HG02588 (cell line): ENCODE results near the gene KSR1.
A peak's percentile ranks its signal among the peaks of the same experiment; 100 is the strongest.

Experiments
- ATAC-seq: cut with Tn5 transposase; IDR thresholded peaks from one replicate; pipeline ENCODE4 v1.9.1; 2021; ENCODE audit warnings: mild to moderate bottlenecking, moderate library complexity; ENCODE audit not compliant: unreplicated experiment

KSR1 gene

DNA sequence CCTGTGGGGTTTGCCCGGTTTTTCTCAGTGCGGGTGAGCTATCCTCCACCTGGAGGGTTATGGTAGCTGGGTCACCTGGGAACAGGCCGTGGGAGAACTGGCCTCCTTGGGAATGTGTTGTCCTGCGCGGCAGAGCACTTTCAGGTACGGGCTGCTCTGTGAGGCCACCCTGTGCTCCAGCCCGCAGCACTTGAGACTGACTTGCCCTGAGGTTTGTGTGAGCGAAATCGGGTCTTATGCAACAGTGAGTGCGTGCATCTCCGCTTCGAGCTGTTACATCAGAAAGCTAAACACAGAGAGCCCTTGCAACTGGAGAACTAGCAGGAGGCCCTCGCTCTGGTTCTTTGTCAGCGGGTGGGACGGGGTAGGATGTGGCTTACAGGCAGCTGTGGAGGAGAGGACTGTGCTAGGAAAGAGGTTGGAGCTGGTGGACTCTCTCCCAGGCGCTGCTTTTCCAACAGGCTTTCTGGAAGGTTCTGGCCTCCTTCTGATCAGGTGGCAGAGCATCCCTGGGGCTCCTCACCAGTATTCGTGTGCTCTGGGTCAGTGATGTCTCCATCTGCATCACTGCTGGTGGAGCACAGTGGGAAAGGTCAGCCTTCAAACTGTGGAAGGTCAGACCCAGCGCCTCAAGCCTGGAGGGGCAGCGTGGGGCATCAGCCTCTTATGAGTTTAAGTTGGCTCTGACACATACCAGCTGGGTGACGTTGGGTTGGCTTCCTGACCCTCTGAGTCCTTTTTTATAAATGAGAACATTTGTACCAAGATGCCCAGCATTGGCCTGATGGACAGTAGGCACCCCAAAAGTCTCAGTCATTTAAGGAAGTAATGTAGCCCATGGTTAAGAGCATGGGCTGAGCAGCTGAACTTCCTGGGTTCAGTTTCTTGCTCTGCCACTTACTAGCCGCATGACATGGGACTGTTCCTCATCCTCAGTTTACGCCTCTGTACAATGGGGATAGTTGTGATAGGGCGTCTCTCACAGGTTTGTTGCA lies 76.3 kb downstream of the KSR1 start:
- no peak for ATAC-seq

DNA sequence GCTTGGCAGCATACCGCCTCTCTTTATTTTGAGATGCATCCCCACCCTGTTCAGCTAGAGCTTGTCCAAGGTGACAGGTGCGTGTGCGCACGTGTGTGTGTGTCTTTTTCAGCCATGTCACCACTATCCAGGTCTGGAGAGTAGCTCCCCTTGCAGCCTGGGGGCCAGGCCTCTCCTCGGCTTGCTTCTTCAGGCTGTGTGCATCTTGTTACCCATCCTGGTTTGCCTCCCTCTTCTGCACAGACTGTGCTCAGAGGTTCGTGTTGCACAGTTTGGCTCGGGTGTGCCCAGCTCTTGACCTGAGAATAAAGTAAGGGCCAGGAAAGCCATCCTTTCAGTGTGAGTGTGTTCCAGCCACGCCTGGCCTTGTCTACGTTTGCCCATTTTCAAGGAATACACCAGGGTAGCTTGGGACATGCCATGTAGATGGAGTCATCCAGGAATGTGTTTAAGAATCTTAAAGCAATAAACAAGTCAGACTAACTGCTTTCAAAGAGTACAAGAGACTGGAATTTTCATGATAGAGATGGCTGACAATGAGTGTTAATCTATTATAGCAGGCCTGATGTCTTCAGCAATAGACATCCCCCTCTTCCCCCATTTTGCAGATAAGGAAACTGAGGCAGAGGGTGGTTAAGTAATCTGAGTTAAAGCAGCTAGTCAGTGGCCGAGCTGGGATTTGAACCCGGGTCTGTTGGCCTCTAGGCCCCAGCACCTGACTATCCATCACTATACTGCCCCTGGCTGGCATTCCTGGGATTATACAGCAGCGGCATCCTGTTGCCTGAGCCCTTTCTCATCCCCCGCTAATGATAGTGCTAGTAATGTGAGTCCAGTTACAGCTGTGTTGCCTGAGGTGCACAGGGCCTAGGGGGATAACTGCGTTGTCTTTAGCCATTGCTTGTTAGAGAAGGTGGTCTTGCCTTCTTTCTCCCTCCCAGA lies 77.9 kb downstream of the KSR1 start:
- no peak for ATAC-seq

- ATAC-seq = no peak
Observed at GRCh38 chr17:27535178-27535928, 79.1 kb downstream of the KSR1 start.

GRCh38 chr17:27535975-27536374 lies 79.7 kb downstream of the KSR1 start:
- no peak for ATAC-seq

GRCh38 chr17:27536781-27537180 lies 80.5 kb downstream of the KSR1 start:
- ATAC-seq = no peak

GRCh38 chr17:27538156-27538955 lies 82.1 kb downstream of the KSR1 start:
- ATAC-seq = no peak

GRCh38 chr17:27539152-27539551 lies 82.9 kb downstream of the KSR1 start:
- no peak for ATAC-seq

- no peak for ATAC-seq
Observed at GRCh38 chr17:27539794-27540317, 83.6 kb downstream of the KSR1 start.

DNA sequence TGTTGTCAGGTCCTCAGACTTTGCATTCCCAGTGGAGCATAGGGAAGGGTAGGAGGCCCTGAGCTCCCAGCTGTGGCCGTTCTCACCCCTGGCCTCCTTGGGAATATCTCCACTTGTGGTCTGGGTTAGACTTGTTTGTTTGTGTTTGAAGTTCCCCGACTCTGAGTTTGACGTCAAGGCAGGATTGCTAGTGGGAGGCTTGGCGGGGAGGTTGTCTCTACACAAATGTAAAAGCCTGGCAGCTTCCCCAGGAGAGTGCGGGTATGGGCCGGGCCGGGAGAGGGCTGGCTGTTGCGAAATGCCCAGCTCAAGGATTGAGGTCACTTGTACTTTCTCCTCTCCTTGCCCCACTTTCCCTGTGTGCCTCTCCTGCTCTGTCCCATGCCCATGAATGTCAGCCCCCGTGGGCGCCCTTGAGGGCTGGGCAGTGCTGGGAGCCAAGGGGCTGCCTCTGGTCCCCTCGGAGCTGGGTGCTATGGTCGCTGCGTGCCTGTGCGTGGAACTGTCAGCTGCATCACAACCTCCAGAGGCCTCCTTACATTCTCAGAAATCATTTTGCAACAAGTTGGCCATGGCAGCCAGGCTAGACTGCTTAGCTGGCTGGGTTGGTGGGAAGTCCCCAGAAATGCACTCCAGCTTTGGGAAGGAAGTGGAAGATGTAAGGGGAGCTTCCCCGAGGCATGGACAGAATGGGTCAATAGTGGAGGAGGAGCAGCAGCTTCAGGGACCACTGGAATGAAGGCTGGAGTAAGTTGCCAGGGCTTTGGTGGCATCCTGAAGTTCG lies 84.3 kb downstream of the KSR1 start:
- no peak for ATAC-seq

DNA sequence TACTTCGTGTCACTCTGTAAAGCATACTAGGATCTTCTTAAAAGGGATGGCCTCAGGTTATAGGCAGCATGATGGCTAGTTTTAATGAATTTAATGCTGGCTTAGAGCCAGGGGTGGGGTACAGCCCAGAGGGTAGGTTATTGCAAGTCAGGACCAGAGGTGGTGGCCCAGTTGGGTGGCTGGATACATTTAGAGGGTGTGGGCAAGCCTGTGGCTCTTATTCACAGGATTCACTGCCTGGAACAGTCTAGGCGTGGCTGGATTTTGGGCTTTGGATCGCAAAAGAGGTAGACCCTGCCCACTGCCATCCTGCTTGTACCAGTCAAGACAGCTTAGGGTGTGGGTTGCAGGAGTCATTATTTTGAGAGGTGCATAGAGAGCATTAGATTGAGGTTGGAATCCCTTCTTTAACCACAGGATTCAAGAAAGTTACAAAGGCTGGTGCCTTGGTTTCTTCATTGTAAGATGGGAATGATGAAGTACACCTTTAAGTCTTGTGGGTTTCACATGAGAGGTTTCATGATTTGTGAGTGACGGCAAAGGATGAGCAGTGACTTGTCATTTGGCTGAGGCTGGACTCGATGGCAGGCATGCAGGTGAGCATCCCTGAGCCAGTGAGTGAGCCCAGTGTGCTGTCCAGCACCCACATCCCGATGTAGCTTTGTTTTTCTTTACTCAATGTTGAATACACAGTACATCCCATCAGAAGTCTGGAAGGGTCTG lies 85.2 kb downstream of the KSR1 start:
- ATAC-seq = no peak

GRCh38 chr17:27542841-27543463 lies 86.7 kb downstream of the KSR1 start:
- no peak for ATAC-seq

GRCh38 chr17:27543464-27543856 lies 87.2 kb downstream of the KSR1 start:
- no peak for ATAC-seq

GRCh38 chr17:27543958-27544349 lies 87.7 kb downstream of the KSR1 start:
- ATAC-seq = no peak

DNA sequence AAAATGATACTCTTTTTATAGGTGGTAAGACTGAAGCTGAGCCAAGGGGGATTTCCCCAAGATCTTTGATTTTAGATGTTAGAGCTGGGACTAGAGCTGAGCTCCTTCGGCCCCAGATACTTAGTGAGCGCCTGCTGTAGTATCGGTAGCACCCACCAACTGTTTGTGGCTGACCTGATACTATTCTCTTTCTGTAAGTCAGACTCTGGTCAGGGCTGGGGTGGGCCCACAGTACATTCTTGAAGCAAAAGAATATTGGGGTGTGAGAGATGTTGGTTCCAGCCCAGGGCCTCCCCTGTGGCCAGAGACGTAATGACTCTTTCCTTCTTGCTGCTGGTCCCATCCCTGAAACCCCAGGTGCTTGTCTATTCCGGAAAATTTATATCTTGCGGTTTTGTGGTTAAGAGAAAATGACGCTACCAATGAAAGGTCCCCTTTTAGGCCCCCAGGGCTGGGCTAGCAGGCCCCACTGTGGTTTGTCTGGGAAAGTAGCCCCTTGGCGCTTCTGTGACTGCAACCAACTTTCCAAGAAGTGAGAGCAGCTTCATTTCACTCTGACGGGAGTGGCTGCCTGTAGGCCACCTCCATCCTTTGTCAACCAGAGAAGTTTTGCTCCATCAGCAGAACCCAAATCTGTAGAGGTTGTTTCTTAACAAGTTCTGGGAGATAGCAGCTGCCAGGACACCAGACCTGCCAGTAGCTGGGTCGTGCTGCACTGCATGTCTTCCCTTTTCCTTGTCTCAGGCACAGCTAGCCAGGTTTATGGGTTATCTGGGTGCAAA lies 88.3 kb downstream of the KSR1 start:
- ATAC-seq = peak; percentile 86

DNA sequence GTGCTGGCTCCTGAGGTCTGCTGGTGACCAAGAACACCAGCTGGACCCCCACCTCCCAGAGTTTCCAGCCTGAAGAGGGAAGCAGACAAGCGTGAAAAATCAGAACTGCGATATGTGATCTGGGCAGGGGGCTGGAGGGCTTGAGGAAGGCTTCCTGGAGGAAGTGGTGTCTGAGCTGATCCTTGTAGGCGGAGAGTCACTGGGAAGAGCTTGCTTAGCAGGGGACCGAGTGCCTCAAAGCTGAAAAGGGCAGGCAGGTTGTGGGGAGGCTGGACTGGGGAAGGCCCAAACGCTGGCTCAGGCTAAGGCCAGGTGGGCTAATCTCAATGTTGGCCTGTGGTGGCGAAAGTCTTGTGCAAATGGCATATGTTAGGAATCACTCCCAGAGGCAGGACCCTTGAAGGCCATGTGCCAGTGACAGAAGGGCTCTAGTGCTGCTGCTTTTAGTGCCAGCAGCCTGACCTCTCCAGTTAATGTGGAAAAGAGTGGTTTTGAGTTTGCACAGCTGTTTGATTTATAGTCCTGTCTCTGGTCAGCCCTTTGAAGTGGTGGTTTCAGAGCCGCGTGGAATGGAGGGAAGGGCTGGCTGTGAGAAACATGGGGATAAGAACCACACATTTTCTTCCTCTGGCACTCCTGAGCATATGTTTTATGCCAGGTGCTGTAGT lies 89.4 kb downstream of the KSR1 start:
- ATAC-seq = no peak

DNA sequence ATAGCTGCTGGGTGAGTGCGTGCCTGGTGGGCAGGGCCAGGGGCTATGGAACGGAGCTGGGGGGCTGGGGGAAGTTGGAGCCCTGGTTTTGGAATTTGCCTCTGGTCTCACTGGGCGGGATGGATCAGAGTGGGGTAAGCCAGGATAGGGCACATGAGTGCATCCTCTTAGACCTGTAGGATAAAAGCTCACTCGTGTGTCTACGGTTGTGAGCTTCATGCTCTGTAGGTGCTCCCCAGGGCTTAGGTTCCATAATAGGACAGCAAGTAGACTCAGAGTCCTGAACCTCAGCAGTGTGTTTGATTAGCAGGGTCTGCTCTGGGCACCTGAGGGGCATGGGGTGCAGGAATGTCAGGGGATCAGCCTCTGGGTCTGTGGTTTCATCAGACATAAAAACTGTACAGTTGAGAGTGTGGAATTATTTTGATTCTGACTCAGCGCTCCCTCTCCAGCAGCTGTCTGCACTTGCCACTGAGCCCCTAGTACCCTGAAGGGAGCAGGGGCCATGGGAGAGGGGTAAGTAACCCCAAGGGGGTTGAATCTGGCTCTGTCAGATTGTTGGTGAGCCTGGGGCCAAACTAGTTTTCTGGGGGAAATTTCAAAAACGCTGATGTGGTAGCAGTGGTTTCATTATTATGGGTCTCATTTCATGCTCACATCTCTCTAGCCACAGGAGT lies 90.5 kb downstream of the KSR1 start:
- no peak for ATAC-seq
